ENCODE data around the gene PDE6A.

DNA sequence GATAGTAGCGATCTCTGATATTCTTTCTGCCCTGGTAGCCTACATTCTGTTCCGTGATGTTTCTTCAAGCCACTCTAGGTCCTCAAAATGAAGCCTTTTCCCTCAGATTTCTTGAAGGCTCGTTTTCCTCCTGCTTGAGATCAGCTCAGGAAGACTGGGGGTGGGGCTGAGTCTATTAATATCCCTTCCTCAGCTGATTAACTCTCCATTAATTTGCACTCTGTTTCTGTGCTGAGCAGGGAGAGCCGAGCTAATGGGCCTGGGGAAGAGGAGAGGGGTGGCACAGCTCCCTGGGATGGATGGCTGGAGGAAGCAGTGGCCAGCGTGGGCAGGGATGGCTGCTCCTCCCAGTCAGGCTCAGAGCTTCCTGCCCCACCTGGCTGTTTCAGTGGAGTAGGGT lies 121.2 kb downstream of the PDE6A start:
- TF ChIP-seq POLR2A (IDR thresholded peaks at IDR 0.05), result no peak
- TF ChIP-seq, protein P1, sequence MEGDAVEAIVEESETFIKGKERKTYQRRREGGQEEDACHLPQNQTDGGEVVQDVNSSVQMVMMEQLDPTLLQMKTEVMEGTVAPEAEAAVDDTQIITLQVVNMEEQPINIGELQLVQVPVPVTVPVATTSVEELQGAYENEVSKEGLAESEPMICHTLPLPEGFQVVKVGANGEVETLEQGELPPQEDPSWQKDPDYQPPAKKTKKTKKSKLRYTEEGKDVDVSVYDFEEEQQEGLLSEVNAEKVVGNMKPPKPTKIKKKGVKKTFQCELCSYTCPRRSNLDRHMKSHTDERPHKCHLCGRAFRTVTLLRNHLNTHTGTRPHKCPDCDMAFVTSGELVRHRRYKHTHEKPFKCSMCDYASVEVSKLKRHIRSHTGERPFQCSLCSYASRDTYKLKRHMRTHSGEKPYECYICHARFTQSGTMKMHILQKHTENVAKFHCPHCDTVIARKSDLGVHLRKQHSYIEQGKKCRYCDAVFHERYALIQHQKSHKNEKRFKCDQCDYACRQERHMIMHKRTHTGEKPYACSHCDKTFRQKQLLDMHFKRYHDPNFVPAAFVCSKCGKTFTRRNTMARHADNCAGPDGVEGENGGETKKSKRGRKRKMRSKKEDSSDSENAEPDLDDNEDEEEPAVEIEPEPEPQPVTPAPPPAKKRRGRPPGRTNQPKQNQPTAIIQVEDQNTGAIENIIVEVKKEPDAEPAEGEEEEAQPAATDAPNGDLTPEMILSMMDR (IDR thresholded peaks at IDR 0.05), result no peak
